H9 (cell line): Measurements from ENCODE around the gene CDYL2. TPM values are rescaled to one million over a fixed set of nuclear protein-coding genes. Genes with fewer than 3 reads are reported as not detected.

ENCODE experiments used
- DNase-seq: peaks from one replicate; pipeline ENCODE4 v3.0.0-alpha.2; 2017
- H2AFZ ChIP-seq: one replicate; pipeline ENCODE4 v1.6.1; 2013; ENCODE audit warnings: mild to moderate bottlenecking, low read length, control low read depth, moderate library complexity
- H2AK5ac ChIP-seq: 2 replicates; pipeline ENCODE4 v1.6.1; 2013; ENCODE audit warnings: low read length, control low read depth, mixed read lengths; ENCODE audit not compliant: insufficient read length
- H2BK120ac ChIP-seq: one replicate; pipeline ENCODE4 v1.6.1; 2013; ENCODE audit warnings: low read depth, mild to moderate bottlenecking, low read length, control low read depth, inconsistent platforms; ENCODE audit not compliant: poor library complexity, severe bottlenecking
- H2BK12ac ChIP-seq: 2 replicates; pipeline ENCODE4 v1.6.1; 2013; ENCODE audit warnings: low read length, control low read depth, mixed read lengths, low read depth; ENCODE audit not compliant: insufficient read length
- H2BK15ac ChIP-seq: 2 replicates; pipeline ENCODE4 v1.6.1; 2013; ENCODE audit warnings: low read depth, low read length, control low read depth
- H2BK20ac ChIP-seq: one replicate; pipeline ENCODE4 v1.6.1; 2013; ENCODE audit warnings: low read depth, mild to moderate bottlenecking, low read length, control low read depth, inconsistent platforms; ENCODE audit not compliant: poor library complexity, severe bottlenecking
- H2BK5ac ChIP-seq: 2 replicates; pipeline ENCODE4 v1.6.1; 2013; ENCODE audit warnings: low read length, control low read depth, mixed read lengths; ENCODE audit not compliant: insufficient read length
- H3K14ac ChIP-seq: 2 replicates; pipeline ENCODE4 v1.6.1; 2013; ENCODE audit warnings: low read length, control low read depth; ENCODE audit not compliant: insufficient read depth
- H3K18ac ChIP-seq: 2 replicates; pipeline ENCODE4 v1.6.1; 2013; ENCODE audit warnings: low read depth, mild to moderate bottlenecking, mixed read lengths, low read length, control low read depth; ENCODE audit not compliant: insufficient read length
- H3K23ac ChIP-seq: 2 replicates; pipeline ENCODE4 v1.6.1; 2013; ENCODE audit warnings: low read length, control low read depth, mixed read lengths, low read depth; ENCODE audit not compliant: insufficient read length
- H3K23me2 ChIP-seq: 2 replicates; pipeline ENCODE4 v1.6.1; 2013; ENCODE audit warnings: low read depth, mild to moderate bottlenecking, mixed read lengths, low read length, control low read depth; ENCODE audit not compliant: insufficient read length, poor library complexity, severe bottlenecking
- H3K27ac ChIP-seq: 2 replicates; pipeline ENCODE4 v1.5.1; 2013; ENCODE audit warnings: low read length, control low read depth, mixed read lengths, low read depth; ENCODE audit not compliant: insufficient read length
- H3K27me3 ChIP-seq: 2 replicates; pipeline ENCODE4 v1.6.1; 2013; ENCODE audit warnings: low read length, control low read depth, inconsistent platforms; ENCODE audit not compliant: insufficient read depth
- H3K4ac ChIP-seq: 2 replicates; pipeline ENCODE4 v1.6.1; 2013; ENCODE audit warnings: low read depth, mild to moderate bottlenecking, control low read depth, inconsistent platforms, low read length, moderate library complexity
- H3K4me1 ChIP-seq: 2 replicates; pipeline ENCODE4 v1.6.1; 2013; ENCODE audit warnings: low read length, control low read depth, inconsistent platforms; ENCODE audit not compliant: insufficient read depth
- H3K4me2 ChIP-seq: 2 replicates; pipeline ENCODE4 v1.6.1; 2013; ENCODE audit warnings: low read length, control low read depth, mixed read lengths; ENCODE audit not compliant: insufficient read length, insufficient read depth
- H3K56ac ChIP-seq: 2 replicates; pipeline ENCODE4 v1.6.1; 2013; ENCODE audit warnings: low read depth, mild to moderate bottlenecking, mixed read lengths, low read length, control low read depth; ENCODE audit not compliant: insufficient read length
- H3K79me1 ChIP-seq: 2 replicates; pipeline ENCODE4 v1.6.1; 2013; ENCODE audit warnings: low read depth, mild to moderate bottlenecking, moderate library complexity, low read length, control low read depth, inconsistent platforms; ENCODE audit not compliant: insufficient read depth, poor library complexity, severe bottlenecking
- H3K79me2 ChIP-seq: 2 replicates; pipeline ENCODE4 v1.6.1; 2013; ENCODE audit warnings: low read length, control low read depth, inconsistent platforms; ENCODE audit not compliant: insufficient read depth
- H3K9ac ChIP-seq: 2 replicates; pipeline ENCODE4 v1.6.1; 2013; ENCODE audit warnings: low read length, control low read depth, mixed read lengths; ENCODE audit not compliant: insufficient read length; ENCODE audit errors: extremely low read depth
- H3K9me3 ChIP-seq: one replicate; pipeline ENCODE4 v1.6.1; 2013; ENCODE audit warnings: low read depth, low read length, inconsistent platforms; ENCODE audit not compliant: control insufficient read depth
- H3T11ph ChIP-seq: one replicate; pipeline ENCODE4 v1.6.1; 2013; ENCODE audit warnings: mild to moderate bottlenecking, low read length, control low read depth, inconsistent platforms
- H4K20me1 ChIP-seq: one replicate; pipeline ENCODE4 v1.6.1; 2013; ENCODE audit not compliant: control insufficient read depth, insufficient read length, insufficient read depth
- H4K5ac ChIP-seq: 2 replicates; pipeline ENCODE4 v1.6.1; 2013; ENCODE audit warnings: low read depth, mild to moderate bottlenecking, mixed read lengths, low read length, control low read depth; ENCODE audit not compliant: insufficient read length
- H4K8ac ChIP-seq: replicated peaks from 2 replicates; pipeline ENCODE4 v1.6.1; 2013; ENCODE audit warnings: low read length, control low read depth, mixed read lengths, low read depth; ENCODE audit not compliant: insufficient read length
- H4K91ac ChIP-seq: 2 replicates; pipeline ENCODE4 v1.6.1; 2013; ENCODE audit warnings: low read depth, mild to moderate bottlenecking, moderate library complexity, mixed read lengths, low read length, control low read depth; ENCODE audit not compliant: insufficient read length
- H3K27ac Mint-ChIP-seq, 3 experiments: 2 replicates in 2 of 3; 3 replicates in 1 of 3; pipeline ENCODE4 v1.8.0; 2020 to 2021; ENCODE audit warnings: mixed read lengths in 3 of 3, mild to moderate bottlenecking in 1 of 3, moderate library complexity in 1 of 3
- H3K27me3 Mint-ChIP-seq: 2 replicates; pipeline ENCODE4 v1.8.0; 2021; ENCODE audit warnings: low read depth, mild to moderate bottlenecking, moderate library complexity, mixed read lengths
- H3K36me3 Mint-ChIP-seq, 3 experiments: 2 replicates in 2 of 3; 3 replicates in 1 of 3; pipeline ENCODE4 v1.8.0; 2020 to 2021; ENCODE audit warnings: low read depth in 3 of 3, mixed read lengths in 3 of 3; ENCODE audit not compliant: insufficient read depth in 1 of 3
- H3K4me1 Mint-ChIP-seq, 2 experiments: 2 replicates each; pipeline ENCODE4 v1.8.0; 2020; ENCODE audit warnings: mixed read lengths in 2 of 2
- H3K4me3 Mint-ChIP-seq, 2 experiments: 2 replicates in 1 of 2; 3 replicates in 1 of 2; pipeline ENCODE4 v1.8.0; 2020 to 2021; ENCODE audit warnings: mild to moderate bottlenecking in 2 of 2, mixed read lengths in 2 of 2, moderate library complexity in 1 of 2
- H3K9me3 Mint-ChIP-seq, 2 experiments: 2 replicates in 1 of 2; 3 replicates in 1 of 2; pipeline ENCODE4 v1.8.0; 2020; ENCODE audit warnings: mild to moderate bottlenecking in 2 of 2, mixed read lengths in 2 of 2, moderate library complexity in 1 of 2
- WGBS: extraction: QIAGEN DNeasy Blood & Tissue Kit; methylation state at CpG from one replicate; pipeline ENCODE4 v1.1.7; 2013; ENCODE audit warnings: missing lambda C conversion rate, low lambda C conversion rate, mixed read lengths; ENCODE audit not compliant: insufficient read length; ENCODE audit errors: extremely low coverage; 5-methylcytosine and 5-hydroxymethylcytosine counted together
- total RNA-seq: library from RNA; stranded (reverse); gene quantifications from 2 replicates; pipeline ENCODE4 v1.2.1, GENCODE V29; 2021
- TF ChIP-seq, protein P1 (sequence below): fragments of 200-600 bp; sonication (generic); conservative IDR thresholded peaks from 3 replicates; pipeline ENCODE4 v1.8.0; 2021; ENCODE audit warnings: antibody characterized with exemption, mild to moderate bottlenecking

The CDYL2 gene
- total RNA-seq, 1 experiment from 2014 or later = 4.2 TPM

DNA sequence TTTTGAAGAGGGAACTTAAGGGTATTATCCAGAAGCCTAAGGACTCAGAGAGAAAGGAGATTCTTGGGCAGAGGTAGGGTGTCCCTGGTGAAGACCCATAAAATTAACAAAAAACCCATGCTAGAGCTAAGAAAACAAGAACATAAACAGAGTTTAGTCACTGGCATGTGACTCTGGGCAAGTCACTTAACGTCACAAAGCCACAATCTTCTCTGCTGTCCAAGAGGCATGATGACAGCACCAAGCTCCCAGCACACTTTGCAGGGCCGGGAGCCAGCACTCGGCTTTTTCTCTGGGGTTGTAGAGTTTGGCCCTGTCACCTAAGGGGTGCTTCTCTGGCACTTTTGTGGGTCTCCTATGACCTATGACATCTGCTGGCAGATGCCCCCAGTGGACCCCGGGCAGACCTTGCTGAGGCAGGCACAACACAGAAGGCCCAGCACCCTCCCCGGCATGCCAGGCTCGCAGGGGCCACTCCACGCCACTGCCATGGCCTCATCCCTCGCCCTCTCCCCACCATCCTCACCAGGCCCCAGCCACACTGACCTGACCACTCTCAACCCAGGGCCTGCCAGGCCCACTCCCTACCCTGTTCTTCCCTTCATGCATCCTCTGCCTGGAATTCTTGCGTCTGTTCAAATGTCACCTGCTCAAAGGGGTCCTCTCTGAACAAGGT is 193.8 kb downstream of the CDYL2 start:
- H4K91ac ChIP-seq = no peak overlapping the region
- H4K5ac ChIP-seq = no peak overlapping the region
- H4K8ac ChIP-seq = no peak overlapping the region
- H3K79me1 ChIP-seq = no peaks in the 10 kb centered on the region
- TF ChIP-seq, protein P1, sequence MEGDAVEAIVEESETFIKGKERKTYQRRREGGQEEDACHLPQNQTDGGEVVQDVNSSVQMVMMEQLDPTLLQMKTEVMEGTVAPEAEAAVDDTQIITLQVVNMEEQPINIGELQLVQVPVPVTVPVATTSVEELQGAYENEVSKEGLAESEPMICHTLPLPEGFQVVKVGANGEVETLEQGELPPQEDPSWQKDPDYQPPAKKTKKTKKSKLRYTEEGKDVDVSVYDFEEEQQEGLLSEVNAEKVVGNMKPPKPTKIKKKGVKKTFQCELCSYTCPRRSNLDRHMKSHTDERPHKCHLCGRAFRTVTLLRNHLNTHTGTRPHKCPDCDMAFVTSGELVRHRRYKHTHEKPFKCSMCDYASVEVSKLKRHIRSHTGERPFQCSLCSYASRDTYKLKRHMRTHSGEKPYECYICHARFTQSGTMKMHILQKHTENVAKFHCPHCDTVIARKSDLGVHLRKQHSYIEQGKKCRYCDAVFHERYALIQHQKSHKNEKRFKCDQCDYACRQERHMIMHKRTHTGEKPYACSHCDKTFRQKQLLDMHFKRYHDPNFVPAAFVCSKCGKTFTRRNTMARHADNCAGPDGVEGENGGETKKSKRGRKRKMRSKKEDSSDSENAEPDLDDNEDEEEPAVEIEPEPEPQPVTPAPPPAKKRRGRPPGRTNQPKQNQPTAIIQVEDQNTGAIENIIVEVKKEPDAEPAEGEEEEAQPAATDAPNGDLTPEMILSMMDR = no peak
- Mint-ChIP-seq H3K9me3 (peaks cover 8 to 10% of the 10 kb centered on the region in 2 experiments), H3K27me3 (no peaks in the 10 kb centered on the region; the same call in none of the 2 replicates), H3K36me3 (peaks cover 0 to 9% (median 2%) of the 10 kb centered on the region in 3 experiments; a peak in 4 of 7 replicates), H3K4me1 (peaks cover 4 to 12% of the 10 kb centered on the region in 2 experiments), H3K4me3 (no peak overlapping the region), H3K27ac (peak overlapping the region in 1 of 3 experiments; percentile 31; a peak in 2 of 7 replicates)
- no peak overlapping the region for H2AFZ ChIP-seq
- no peak overlapping the region for H3K9ac ChIP-seq
- H3K9me3 ChIP-seq = no peaks in the 10 kb centered on the region
- no peak overlapping the region for H3K4me2 ChIP-seq
- no peak overlapping the region for H2BK20ac ChIP-seq
- H2BK120ac ChIP-seq = no peak overlapping the region
- no peaks in the 10 kb centered on the region for H4K20me1 ChIP-seq
- no peak overlapping the region for H2BK15ac ChIP-seq
- DNase-seq = no peak
- no peak overlapping the region for H2AK5ac ChIP-seq
- no peaks in the 10 kb centered on the region; the same call in 1 of the 2 replicates for H3K4me1 ChIP-seq
- H3K4ac ChIP-seq = no peak overlapping the region
- no peak overlapping the region; the same call in 1 of the 2 replicates for H3K14ac ChIP-seq
- no CpG with 5 or more reads among the region's 9 CpGs for WGBS
- H3K56ac ChIP-seq = no peak overlapping the region
- no peak overlapping the region for H3K27ac ChIP-seq
- no peak overlapping the region for H2BK12ac ChIP-seq
- H3K18ac ChIP-seq = no peak overlapping the region
- H3K79me2 ChIP-seq = no peaks in the 10 kb centered on the region
- H2BK5ac ChIP-seq = no peak overlapping the region
- no peaks in the 10 kb centered on the region for H3K23me2 ChIP-seq
- no peak overlapping the region for H3T11ph ChIP-seq
- no peak overlapping the region for H3K23ac ChIP-seq
- H3K27me3 ChIP-seq = no peaks in the 10 kb centered on the region
